CD4-positive, alpha-beta T cell treated with Interleukin-17A for 4 hours (primary cell): ENCODE measurements around the gene TMEM39B.
"Not testable (repeated sequence)": the region's sequence is repeated elsewhere in the genome, so short reads cannot be mapped to it uniquely, and the experiment has no call there.

Source experiments
- DNase-seq: peaks from one replicate; pipeline ENCODE4 v3.0.0-alpha.2; 2020; ENCODE audit warnings: mixed read lengths

Gene TMEM39B

GRCh38 chr1:32071758-32072621 is 749 bp upstream of the TMEM39B start:
- peak; percentile 27 for DNase-seq

DNA sequence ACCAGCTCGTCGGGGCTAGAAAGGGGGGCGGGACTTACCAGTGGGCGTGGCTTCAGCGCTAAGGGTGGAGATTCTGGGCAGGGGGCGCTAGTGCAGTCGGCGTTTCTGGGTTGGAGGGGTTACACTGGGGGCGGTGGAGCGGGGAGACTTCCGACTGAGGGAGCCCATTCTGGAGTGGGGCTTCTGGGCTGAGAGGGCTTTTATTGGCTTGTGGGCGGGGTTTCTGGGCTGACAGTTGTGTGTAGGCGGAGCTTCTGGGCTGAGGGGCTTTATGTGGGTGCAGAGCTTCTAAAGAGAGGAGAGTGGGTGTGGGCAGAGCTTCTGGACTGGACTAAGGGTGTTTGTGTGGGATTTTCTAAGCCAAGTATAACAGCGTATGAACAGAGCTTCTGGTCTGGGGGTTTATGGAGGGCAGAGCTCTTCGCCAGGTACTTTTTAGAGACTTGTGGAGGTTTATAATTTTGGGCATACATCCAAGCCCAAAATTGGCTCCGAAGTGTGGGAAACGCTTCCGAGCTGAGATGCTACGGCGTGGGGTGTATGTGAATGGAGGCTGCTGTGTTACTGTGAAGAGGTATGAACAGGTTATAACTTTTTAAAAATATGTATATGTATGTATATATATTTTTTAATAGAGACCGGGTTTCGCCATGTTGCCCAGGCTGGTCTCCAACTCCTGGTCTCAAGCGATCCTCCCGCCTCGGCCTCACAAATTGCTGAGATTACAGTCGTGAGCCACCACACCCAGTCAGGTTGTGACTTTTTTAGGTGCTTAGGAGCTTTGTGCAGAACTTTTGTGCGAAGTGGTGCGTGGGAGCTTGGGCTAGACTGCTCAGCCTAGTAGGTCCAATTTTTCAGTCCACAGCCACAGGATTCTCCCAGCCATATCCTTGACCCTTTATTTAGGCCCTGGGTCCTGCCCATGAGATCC is 825 bp downstream of the TMEM39B start:
- no peak for DNase-seq

- DNase-seq = no peak
Observed at GRCh38 chr1:32074841-32075240, 2.1 kb downstream of the TMEM39B start.

- DNase-seq = no peak
Observed at GRCh38 chr1:32077451-32077850, 4.7 kb downstream of the TMEM39B start.

DNA sequence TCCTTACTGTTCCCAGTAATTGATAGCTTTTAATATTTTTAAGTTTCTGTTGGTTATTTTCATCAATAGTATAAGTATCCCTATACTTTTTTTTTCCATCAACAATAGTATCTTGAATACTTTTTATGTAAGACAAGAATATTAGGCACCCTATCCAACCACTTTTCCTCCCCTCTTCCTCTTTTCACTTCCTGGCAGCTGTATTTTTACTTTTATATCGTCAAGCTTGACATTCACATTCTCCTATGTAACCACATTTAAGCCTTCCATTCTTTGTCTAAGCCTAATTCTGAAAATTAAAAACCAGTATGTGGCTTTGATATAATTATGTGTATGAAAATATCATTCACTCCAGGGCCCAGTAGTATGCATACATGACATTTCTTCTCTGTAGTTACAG is 9.3 kb downstream of the TMEM39B start:
- no peak for DNase-seq

DNA sequence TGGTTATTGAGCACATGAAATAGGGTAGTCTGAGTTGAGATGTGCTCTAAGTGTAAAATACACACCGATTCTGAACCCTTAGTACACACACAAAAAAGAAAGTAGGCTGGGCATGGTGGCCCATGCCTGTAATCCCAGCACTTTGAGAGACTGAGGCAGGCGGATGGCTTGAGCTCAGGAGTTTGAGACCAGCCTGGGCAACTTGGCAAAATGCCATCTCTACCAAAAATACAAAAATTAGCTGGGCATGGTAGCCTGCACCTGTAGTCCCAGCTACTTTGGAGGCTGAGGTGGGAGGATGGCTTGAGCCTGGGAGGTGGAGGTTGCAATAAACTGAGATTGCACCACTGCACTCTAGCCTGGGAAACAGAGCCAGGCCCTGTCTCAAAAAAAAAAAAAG is 13.6 kb downstream of the TMEM39B start:
- DNase-seq = not testable (repeated sequence)

- no peak for DNase-seq
Observed at GRCh38 chr1:32091176-32091575, 18.4 kb downstream of the TMEM39B start.

- DNase-seq = no peak
Observed at GRCh38 chr1:32091591-32091990, 18.9 kb downstream of the TMEM39B start.

- DNase-seq = no peak
Observed at GRCh38 chr1:32094746-32095521, 22.2 kb downstream of the TMEM39B start.

DNA sequence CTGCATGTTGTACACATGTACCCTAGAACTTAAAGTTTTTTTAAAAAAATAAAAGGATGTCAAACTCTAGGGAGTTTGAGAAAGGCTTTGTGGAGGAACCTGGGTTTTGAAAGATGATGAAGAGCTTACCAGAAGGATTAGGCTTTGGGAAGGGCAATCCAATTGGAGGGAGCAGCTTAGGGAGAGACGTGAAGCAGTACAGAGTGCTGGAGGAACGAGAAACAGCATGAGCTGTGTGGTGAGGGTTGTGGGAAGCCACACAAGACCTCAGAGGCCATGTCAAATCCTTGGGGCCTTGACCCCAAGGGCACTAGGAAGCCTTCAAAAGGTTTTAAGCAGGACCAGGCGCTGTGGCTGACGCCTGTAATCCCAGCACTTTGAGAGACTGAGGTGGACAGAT is 26.7 kb downstream of the TMEM39B start:
- DNase-seq = no peak

DNA sequence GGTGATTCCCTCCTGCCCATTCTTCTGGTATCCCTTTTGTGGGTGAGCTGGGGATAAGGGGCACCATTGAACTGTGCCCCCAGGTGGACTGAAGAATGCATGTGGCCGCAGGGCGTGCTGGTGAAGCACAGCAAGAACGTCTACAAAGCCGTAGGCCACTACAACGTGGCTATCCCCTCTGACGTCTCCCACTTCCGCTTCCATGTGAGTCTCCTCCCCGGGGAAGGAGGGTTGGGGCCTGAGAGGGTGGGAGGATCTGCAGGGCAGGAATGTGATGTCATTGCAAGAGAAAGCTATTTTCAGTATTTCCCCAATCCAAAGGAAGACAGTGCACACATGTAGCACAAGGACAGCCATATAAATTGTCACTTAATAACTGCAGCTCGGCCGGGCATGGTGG is 27.6 kb downstream of the TMEM39B start:
- no peak for DNase-seq

- DNase-seq = no peak
Observed at GRCh38 chr1:32100807-32101708, 28.3 kb downstream of the TMEM39B start.

GRCh38 chr1:32104127-32104526 is 31.4 kb downstream of the TMEM39B start:
- no peak for DNase-seq

DNA sequence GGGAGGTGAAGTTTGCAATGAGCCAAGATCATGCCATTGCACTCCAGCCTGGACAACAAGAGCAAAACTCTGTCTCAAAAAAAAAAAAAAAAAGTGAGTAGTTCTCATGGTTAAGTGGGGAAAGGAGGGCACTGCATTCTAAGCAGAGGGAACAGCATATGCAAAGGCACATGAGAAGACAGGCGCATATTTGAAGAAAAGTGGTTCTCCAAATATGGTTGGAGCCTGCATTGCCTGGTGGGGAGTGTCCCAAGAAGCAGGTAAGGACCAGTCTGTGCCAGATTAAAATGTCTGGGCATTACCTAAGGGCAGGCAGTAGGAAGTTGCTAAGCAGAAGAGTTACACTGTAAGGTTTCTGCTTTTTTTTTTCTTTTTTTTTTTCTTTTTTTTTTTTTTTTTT is 32.6 kb downstream of the TMEM39B start:
- no peak for DNase-seq

GRCh38 chr1:32106663-32107275 is 34.0 kb downstream of the TMEM39B start:
- no peak for DNase-seq

- DNase-seq = peak; percentile 90
Observed at GRCh38 chr1:32107742-32108661, 35.3 kb downstream of the TMEM39B start, which contains the start of gene KPNA6. KPNA6 (plus strand) TSS chr1:32108056; CDS start chr1:32108131, 75 bp downstream.

GRCh38 chr1:32111040-32111623 is 38.4 kb downstream of the TMEM39B start:
- no peak for DNase-seq

DNA sequence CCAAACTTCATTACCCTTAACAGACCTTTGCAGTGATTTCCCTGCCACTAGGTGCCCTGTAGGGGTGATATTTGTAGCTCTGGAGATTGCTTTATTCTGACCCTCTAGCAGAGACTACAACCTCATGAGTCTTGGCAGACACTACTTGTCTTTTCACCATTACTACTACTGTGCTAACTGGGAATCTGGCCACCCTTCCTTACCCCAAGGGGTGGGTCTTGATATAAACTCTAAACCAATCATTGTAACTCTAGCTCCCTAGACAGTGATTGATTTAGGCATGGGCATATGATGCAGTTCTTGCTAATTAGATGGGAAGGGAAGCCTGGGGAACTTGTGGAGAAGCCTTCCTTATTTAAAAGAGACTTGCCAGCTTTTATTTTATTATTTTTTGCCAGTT is 39.0 kb downstream of the TMEM39B start:
- DNase-seq = no peak

DNA sequence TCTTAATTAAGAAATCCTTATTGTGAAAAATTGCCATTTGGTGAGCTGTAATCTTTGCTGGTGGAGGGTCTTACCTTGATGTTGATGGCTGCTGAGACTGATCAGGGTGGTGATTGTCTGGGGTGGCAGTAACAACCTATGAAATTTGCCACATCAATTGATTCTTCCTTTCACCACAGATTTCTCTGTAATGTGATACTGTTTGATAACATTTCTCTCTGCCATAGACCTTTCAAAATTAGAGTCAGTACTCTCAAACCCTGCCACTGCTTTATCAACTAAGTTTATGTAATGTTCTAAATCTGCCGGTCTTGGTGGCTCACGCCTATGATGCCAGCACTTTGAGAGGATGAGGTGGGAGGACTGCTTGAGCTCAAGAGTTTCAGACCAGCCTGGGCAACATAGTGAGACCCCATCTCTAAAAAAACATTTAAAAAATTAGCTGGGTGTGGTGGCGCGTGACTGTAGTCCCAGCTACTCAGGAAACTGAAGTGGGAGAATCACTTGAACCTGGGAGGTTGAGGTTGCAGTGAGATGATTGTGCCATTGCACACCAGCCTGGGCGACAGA is 40.2 kb downstream of the TMEM39B start:
- DNase-seq = peak; percentile 7
